ENCODE results near the gene ACTN4.
A peak's percentile ranks its signal among the peaks of the same experiment; 100 is the strongest.

Gene ACTN4

DNA sequence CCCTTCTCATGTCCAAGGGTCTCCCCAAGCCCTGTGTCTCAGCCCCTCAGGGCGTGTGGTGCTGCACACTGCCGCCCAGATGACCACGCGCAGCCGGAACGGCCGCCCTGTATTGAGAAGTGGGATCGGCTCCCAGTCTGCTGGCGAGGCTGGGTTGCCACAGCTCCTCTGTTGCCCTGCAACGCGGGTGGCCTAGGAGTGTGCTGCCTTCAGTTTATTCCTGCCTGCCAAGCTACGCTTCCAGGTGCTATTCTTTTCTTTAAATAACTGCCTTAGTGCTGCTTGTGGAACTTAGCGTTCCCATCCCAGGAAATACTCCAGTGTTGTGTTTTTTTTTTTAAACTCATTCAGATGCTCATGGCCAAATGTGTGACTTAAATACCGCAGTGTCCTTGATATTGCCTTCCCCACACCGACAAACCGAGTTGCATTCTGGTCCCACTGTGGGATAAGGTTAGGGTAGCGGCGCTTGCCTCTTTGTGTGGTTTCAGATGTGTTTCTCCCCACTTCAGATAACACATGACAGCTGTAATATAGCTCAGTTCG, 16.6 kb downstream of the ACTN4 start:
- Mint-ChIP-seq H3K27ac (peak overlapping the region; percentile 35), H3K4me1 (peaks cover 83% of the 10 kb centered on the region), H3K36me3 (peaks cover 61% of the 10 kb centered on the region), H3K4me3 (peak overlapping the region; percentile 50), H3K9me3 (no peaks in the 10 kb centered on the region)
- no peak for ATAC-seq
- no peak for DNase-seq (ENCODE audit: low spot score in 2 of 2)

GRCh38 chr19:38664503-38665211, 17.2 kb downstream of the ACTN4 start:
- ATAC-seq (no peak), DNase-seq (ENCODE audit: low spot score in 2 of 2) (no peak)
- H3K4me3 Mint-ChIP-seq: peak overlapping the region; percentile 50
- peak overlapping the region; percentile 35 for H3K27ac Mint-ChIP-seq
- no peaks in the 10 kb centered on the region for H3K9me3 Mint-ChIP-seq
- peaks cover 62% of the 10 kb centered on the region for H3K36me3 Mint-ChIP-seq
- H3K4me1 Mint-ChIP-seq: peaks cover 89% of the 10 kb centered on the region

GRCh38 chr19:38665219-38665931, 17.9 kb downstream of the ACTN4 start:
- H3K4me1 Mint-ChIP-seq: peaks cover 90% of the 10 kb centered on the region
- DNase-seq (ENCODE audit: low spot score in 2 of 2) (no peak), ATAC-seq (no peak)
- no peaks in the 10 kb centered on the region for H3K9me3 Mint-ChIP-seq
- H3K36me3 Mint-ChIP-seq: peaks cover 62% of the 10 kb centered on the region
- H3K27ac Mint-ChIP-seq: peak overlapping the region; percentile 35
- peak overlapping the region; percentile 50 for H3K4me3 Mint-ChIP-seq

GRCh38 chr19:38665950-38666662, 18.7 kb downstream of the ACTN4 start:
- no peaks in the 10 kb centered on the region for H3K9me3 Mint-ChIP-seq
- H3K36me3 Mint-ChIP-seq: peaks cover 60% of the 10 kb centered on the region
- H3K27ac Mint-ChIP-seq: peak overlapping the region; percentile 35
- ATAC-seq: no peak
- DNase-seq (ENCODE audit: low spot score in 2 of 2): no peak
- peak overlapping the region; percentile 39 for H3K4me3 Mint-ChIP-seq
- H3K4me1 Mint-ChIP-seq: peaks cover 90% of the 10 kb centered on the region

DNA sequence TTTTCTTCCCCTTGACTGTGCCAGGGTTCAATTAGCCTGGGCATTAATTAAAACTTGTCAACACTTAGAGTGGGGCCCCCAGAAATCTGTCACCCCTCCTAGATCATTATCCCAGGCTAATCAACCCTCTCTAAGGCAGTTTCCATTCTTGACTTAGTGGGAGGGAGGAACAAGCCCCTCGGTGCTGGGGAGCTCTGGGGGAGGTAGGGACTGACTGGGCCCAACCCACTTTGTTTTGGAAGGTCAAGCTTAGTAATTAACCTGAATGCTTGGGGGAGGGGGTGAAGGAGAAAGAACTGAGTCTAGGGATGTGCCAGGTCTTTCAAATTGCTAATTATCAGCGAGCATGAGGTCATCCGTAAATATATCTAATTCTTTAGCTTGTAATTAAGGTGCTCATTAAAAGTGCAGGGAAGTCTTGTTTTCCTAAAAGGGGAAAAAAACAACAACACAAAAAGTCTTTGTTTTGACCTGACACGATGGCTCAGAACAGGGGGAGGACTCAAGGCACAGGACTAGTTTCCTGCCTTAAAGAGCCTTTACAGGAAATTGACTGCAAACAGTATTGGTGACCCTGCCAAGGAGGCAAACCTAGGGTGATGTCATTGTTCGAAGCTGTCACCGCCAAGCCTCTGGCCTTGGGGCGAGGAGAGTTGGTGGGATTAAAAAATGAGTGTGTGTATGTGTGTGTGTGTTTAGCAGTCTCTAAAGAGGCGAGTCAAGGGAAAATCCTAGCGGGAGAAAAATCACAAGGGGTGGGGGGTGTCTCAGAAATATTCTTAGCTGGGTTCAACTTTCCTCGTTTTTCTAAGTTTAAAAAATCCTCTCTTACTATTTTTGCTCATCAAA, 19.4 kb downstream of the ACTN4 start:
- peaks cover 61% of the 10 kb centered on the region for H3K36me3 Mint-ChIP-seq
- H3K27ac Mint-ChIP-seq: peak overlapping the region; percentile 35
- no peaks in the 10 kb centered on the region for H3K9me3 Mint-ChIP-seq
- peak overlapping the region; percentile 39 for H3K4me3 Mint-ChIP-seq
- ATAC-seq: peak; percentile 98
- peaks cover 93% of the 10 kb centered on the region for H3K4me1 Mint-ChIP-seq
- peak in 1 of 2 donors; percentile 33 for DNase-seq (ENCODE audit: low spot score in 2 of 2)

GRCh38 chr19:38667661-38668171, 20.3 kb downstream of the ACTN4 start:
- Mint-ChIP-seq H3K4me3 (peak overlapping the region; percentile 39), H3K27ac (peak overlapping the region; percentile 88), H3K9me3 (no peaks in the 10 kb centered on the region), H3K4me1 (peaks cover 92% of the 10 kb centered on the region), H3K36me3 (peaks cover 65% of the 10 kb centered on the region)
- ATAC-seq (no peak), DNase-seq (ENCODE audit: low spot score in 2 of 2) (no peak)

DNA sequence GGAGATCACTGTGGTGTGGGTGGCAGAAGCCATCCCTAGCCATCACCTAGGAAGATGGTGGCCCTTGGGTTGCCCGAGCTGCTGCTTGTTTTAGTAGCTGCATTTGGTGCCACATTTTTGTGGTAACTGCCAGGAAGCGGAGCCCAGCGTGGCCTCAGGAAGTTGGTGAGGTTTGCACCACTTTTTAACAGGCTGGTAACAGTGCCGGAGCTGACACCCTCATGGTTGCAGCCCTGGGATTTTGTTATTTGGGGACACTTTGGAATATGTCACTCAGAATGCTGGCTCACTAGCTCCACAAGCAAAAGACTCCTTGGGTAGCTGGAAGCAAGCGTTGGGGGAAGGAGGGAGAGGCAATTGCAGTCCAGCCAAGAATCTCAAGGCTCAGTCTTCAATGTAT, 22.1 kb downstream of the ACTN4 start:
- peaks cover 84% of the 10 kb centered on the region for H3K4me1 Mint-ChIP-seq
- H3K27ac Mint-ChIP-seq: peak overlapping the region; percentile 88
- DNase-seq (ENCODE audit: low spot score in 2 of 2) (no peak), ATAC-seq (peak; percentile 44)
- no peaks in the 10 kb centered on the region for H3K9me3 Mint-ChIP-seq
- peaks cover 60% of the 10 kb centered on the region for H3K36me3 Mint-ChIP-seq
- peak overlapping the region; percentile 69 for H3K4me3 Mint-ChIP-seq

DNA sequence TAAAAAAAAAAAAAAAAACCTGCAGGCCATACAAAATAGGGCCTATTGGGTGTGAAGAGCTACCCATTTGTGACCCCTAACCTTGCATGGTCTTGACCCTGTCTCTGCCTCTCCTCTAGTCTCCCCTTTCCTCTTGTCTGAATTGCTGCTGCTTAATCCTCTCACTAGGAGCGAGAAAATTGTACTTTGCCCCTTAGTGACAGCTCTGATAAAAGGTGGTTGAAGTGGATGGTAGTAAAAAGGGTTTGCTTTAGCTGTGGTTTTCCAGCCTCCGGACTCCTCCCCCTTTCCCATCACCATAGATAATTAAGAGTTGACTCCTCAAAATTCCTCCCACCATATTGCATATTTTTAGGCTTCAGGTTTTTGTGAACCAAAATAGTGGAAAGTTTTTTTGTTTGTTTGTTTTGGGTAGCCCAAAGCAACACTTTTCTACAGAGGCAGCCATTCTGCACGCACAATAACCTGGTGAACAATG, 23.5 kb downstream of the ACTN4 start:
- H3K9me3 Mint-ChIP-seq: no peaks in the 10 kb centered on the region
- H3K4me1 Mint-ChIP-seq: peaks cover 86% of the 10 kb centered on the region
- peaks cover 60% of the 10 kb centered on the region for H3K36me3 Mint-ChIP-seq
- H3K27ac Mint-ChIP-seq: peak overlapping the region; percentile 88
- ATAC-seq (no peak), DNase-seq (ENCODE audit: low spot score in 2 of 2) (no peak)
- no peak overlapping the region for H3K4me3 Mint-ChIP-seq

GRCh38 chr19:38671654-38672053, 24.2 kb downstream of the ACTN4 start:
- H3K27ac Mint-ChIP-seq: peak overlapping the region; percentile 17
- no peak for ATAC-seq
- H3K9me3 Mint-ChIP-seq: no peaks in the 10 kb centered on the region
- H3K36me3 Mint-ChIP-seq: peaks cover 60% of the 10 kb centered on the region
- DNase-seq (ENCODE audit: low spot score in 2 of 2): no peak
- H3K4me3 Mint-ChIP-seq: no peak overlapping the region
- peaks cover 86% of the 10 kb centered on the region for H3K4me1 Mint-ChIP-seq

DNA sequence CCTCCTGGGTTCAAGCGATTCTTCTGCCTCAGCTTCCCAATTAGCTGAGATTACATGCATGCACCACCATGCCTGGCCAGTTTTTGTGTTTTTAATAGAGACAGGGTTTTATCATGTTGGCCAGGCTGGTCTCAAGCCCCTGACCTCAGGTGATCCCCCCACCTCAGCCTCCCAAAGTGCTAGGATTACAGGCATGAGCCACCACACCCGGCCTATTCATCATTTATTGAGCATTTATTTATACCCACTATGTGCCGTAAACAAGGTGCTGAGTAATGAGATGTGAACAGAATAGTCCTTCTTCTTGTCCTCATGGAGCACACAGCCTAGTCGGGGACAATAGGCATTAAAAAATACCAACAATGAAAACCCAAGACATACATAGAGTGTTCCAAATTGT, 25.6 kb downstream of the ACTN4 start:
- no peaks in the 10 kb centered on the region for H3K9me3 Mint-ChIP-seq
- DNase-seq (ENCODE audit: low spot score in 2 of 2): no peak
- peaks cover 48% of the 10 kb centered on the region for H3K36me3 Mint-ChIP-seq
- no peak overlapping the region for H3K27ac Mint-ChIP-seq
- no peak overlapping the region for H3K4me3 Mint-ChIP-seq
- peaks cover 87% of the 10 kb centered on the region for H3K4me1 Mint-ChIP-seq
- ATAC-seq: no peak

- peak overlapping the region; percentile 53 for H3K4me3 Mint-ChIP-seq
- ATAC-seq (no peak), DNase-seq (ENCODE audit: low spot score in 2 of 2) (no peak)
- H3K9me3 Mint-ChIP-seq: no peaks in the 10 kb centered on the region
- peak overlapping the region; percentile 71 for H3K27ac Mint-ChIP-seq
- H3K36me3 Mint-ChIP-seq: peaks cover 34% of the 10 kb centered on the region
- H3K4me1 Mint-ChIP-seq: peaks cover 86% of the 10 kb centered on the region
Measured at GRCh38 chr19:38674388-38675171, 27.1 kb downstream of the ACTN4 start.

DNA sequence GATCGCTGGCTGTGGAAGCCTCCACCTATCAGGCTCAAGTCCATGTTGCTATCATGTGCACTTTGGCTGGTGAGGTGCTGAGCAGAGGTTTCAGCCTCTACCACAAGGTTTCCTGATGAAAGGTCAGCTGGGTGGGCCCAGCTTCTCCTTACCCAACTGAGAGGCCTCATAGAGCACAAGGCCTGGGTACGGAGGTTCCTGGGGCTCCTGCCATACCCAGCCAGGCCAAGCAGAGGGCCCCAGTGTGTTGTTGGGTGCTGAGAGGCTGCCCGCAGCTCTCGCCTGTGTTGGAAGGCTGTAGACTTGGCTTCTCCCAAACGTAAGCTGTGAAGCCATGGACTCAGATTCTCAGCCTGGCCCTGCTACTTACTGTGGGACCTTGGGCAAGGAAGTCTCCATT, 28.2 kb downstream of the ACTN4 start:
- Mint-ChIP-seq H3K27ac (peak overlapping the region; percentile 71), H3K9me3 (no peaks in the 10 kb centered on the region), H3K36me3 (peaks cover 34% of the 10 kb centered on the region), H3K4me1 (peaks cover 86% of the 10 kb centered on the region), H3K4me3 (peak overlapping the region; percentile 53)
- no peak for DNase-seq (ENCODE audit: low spot score in 2 of 2)
- peak; percentile 91 for ATAC-seq

- H3K9me3 Mint-ChIP-seq: no peaks in the 10 kb centered on the region
- DNase-seq (ENCODE audit: low spot score in 2 of 2) (no peak), ATAC-seq (no peak)
- peaks cover 87% of the 10 kb centered on the region for H3K4me1 Mint-ChIP-seq
- peaks cover 34% of the 10 kb centered on the region for H3K36me3 Mint-ChIP-seq
- peak overlapping the region; percentile 53 for H3K4me3 Mint-ChIP-seq
- H3K27ac Mint-ChIP-seq: peak overlapping the region; percentile 71
Measured at GRCh38 chr19:38676023-38676877, 28.8 kb downstream of the ACTN4 start.

Measured in stimulated activated effector memory CD8-positive, alpha-beta T cell treated with anti-CD3 and anti-CD28 coated beads, Interleukin-12 subunit alpha, Interleukin-12 subunit beta, amount 100 ng/mL, for 72 hours (primary cell).